ENCODE data around the gene LRRC73.
"Not testable (repeated sequence)": the region's sequence is repeated elsewhere in the genome, so short reads cannot be mapped to it uniquely, and the experiment has no call there.

The LRRC73 gene

DNA sequence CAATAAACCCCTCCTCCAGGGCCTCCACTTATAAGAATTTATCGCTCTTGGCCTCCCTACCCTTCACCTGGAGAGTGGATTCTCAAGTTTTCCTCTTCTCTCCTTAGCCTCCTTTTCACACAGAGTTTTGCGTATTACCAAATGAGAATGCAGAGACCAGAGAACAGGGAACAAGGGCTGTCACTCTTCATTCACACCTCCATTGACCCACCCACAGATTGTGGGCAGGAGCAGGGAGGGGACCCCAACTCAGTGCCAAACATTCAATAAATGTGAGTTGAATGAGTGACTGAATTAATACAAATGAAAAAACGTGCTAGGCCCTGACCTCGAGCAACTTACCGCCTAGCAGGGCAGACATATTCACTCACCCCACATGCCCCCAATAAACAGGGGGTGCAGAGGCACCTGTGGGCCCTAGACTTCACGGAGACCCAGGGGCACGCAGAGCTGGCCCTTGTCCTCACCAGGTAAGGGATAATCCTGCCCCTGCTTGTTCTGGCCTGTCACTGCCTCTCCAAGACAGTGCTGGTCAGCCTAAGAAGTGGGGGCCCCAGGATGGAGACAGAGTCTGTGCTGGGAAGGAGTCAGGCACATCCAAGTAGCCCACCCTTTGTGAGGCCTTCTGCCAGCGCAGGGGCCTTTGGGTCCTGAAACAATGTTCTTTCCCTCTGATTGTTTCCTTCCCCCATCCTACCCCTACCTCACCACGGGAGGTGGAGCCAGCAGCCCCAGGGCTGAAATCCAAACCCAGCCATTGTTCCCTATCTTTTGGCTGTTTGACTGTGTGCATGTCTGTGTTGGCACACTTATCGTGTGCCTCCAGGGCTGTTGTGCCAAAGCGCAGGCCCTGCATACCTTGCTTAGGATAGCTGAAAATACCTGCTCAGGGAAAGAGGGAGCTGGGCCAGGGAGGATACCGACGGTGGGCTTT is 41.1 kb downstream of the LRRC73 start:
- DNase-seq (ENCODE audit: insufficient read length, low spot score) (no peak), FAIRE-seq (no peak)
- TF ChIP-seq CTCF (IDR thresholded peaks at IDR 0.05; ENCODE audit: insufficient read depth, missing control alignments): no peak

DNA sequence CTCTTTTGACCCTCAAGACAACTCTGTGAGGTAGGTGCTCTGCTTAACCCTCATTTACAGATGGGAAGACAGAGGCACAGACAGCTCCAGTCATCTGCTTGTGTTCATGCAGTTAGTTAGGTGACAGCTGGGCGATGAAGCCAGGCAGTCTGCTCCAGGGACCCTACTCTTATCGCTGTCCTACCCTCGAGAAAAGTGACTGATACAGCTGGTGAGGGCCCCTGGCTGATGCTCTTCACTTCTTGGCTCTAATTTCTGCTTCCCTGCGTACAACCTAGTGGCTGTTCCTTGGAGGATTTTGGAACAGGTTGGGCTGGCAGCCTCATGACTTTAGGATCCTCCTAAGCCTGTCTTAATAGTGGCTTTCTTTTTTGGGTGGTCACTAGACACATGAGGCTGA is 41.9 kb downstream of the LRRC73 start:
- DNase-seq (ENCODE audit: insufficient read length, low spot score) (no peak), FAIRE-seq (no peak)
- no peak for TF ChIP-seq CTCF (IDR thresholded peaks at IDR 0.05; ENCODE audit: insufficient read depth, missing control alignments)

- FAIRE-seq: no peak
- no peak for DNase-seq (ENCODE audit: insufficient read length, low spot score)
Measured at GRCh38 chr6:43467752-43468151, 42.4 kb downstream of the LRRC73 start.

DNA sequence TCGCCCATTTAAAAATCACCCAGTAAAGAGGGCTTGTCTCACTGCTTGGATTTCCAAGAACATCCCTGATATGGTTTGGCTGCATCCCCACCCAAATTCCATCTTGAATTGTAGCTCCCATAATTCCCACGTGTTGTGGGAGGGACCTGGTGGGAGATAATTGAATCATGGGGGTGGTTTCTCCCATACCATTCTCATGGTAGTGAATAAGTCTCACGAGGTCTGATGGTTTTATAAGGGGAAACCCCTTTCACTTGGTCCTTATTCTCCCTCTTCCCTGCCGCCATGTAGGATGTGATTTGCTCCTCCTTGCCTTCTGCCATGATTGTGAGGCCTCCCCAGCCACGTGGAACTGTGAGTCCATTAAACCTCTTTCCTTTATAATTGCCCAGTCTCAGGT is 42.9 kb downstream of the LRRC73 start:
- FAIRE-seq; DNase-seq (ENCODE audit: insufficient read length, low spot score): not testable (repeated sequence)

More at GRCh38 chr6:43467752-43468151, 42.4 kb downstream of the LRRC73 start:
- TF ChIP-seq CTCF (IDR thresholded peaks at IDR 0.05; ENCODE audit: insufficient read depth, missing control alignments): no peak

DNA sequence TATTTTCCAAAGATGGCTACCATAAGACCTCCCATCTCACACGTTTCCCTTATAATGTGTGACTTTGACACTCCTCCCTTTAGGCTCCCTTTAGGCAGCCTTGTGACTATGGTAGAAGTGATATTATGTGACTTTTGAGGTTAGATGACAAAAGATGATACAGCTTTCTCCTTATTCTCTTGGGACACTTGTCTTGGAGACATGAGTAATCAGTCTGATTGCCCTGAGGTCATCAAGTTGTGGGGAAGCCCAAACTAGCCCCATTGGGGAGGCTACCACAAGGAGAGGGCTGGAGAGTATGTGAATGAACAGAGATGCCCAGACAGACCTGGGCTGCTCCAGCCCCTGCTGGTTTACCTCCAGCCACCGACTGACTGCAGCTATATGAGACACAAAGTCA is 44.2 kb downstream of the LRRC73 start:
- no peak for DNase-seq (ENCODE audit: insufficient read length, low spot score)
- no peak for FAIRE-seq
- TF ChIP-seq CTCF (IDR thresholded peaks at IDR 0.05; ENCODE audit: insufficient read depth, missing control alignments): no peak

GRCh38 chr6:43464337-43464736 is 45.8 kb downstream of the LRRC73 start:
- no peak for TF ChIP-seq CTCF (IDR thresholded peaks at IDR 0.05; ENCODE audit: insufficient read depth, missing control alignments)
- no peak for FAIRE-seq
- DNase-seq (ENCODE audit: insufficient read length, low spot score): no peak

- TF ChIP-seq CTCF (IDR thresholded peaks at IDR 0.05; ENCODE audit: insufficient read depth, missing control alignments): no peak
- FAIRE-seq: no peak
- DNase-seq (ENCODE audit: insufficient read length, low spot score): no peak
Measured at GRCh38 chr6:43461936-43462335, 48.2 kb downstream of the LRRC73 start.

All from D721Med (cell line).